Body of pancreas (tissue), 4 donors: ENCODE measurements around the gene PRKAA1. TPM values are rescaled to one million over a fixed set of nuclear protein-coding genes. Genes with fewer than 3 reads are reported as not detected.
"Not testable (repeated sequence)": the region's sequence is repeated elsewhere in the genome, so short reads cannot be mapped to it uniquely, and the experiment has no call there.

Experiments
- ATAC-seq: fragments of 150-250 bp; one replicate; pipeline ENCODE4 v1.9.1; 2016
- DNase-seq, 4 donors: peaks; one replicate each; pipeline ENCODE4 v3.0.0-alpha.2; 2019
- H3K27ac ChIP-seq, 4 donors: fragments of 200-600 bp; sonication (generic); 1 replicate in 3 of 4; 2 replicates in 1 of 4; pipeline versions ENCODE4 v1.5.1 to v1.6.1; 2016 to 2019; ENCODE audit warnings: mild to moderate bottlenecking in 1 of 4, mixed read lengths in 1 of 4, moderate library complexity in 1 of 4
- H3K27me3 ChIP-seq, 2 donors: fragments of 200-600 bp; sonication (generic); one replicate each; pipeline ENCODE4 v1.6.0; 2016; ENCODE audit warnings: mild to moderate bottlenecking in 1 of 2
- H3K36me3 ChIP-seq, 2 donors: fragments of 200-600 bp; sonication (generic); replicated peaks in 1 of 2; 2 replicates each; pipeline ENCODE4 v1.5.1; 2016; ENCODE audit warnings: low read depth in 2 of 2; ENCODE audit not compliant: insufficient read depth in 1 of 2
- H3K4me1 ChIP-seq: fragments of 200-600 bp; sonication (generic); one replicate; pipeline ENCODE4 v1.6.0; 2016
- H3K4me3 ChIP-seq, 2 donors: fragments of 200-600 bp; sonication (generic); 1 replicate in 1 of 2; 2 replicates in 1 of 2; pipeline ENCODE4 v1.5.1; 2016 to 2019
- H3K9me3 ChIP-seq, 3 donors: fragments of 200-600 bp; sonication (generic); 1 replicate in 2 of 3; 2 replicates in 1 of 3; pipeline ENCODE4 v1.5.1; 2016
- CTCF ChIP-seq, 7 experiments: fragments of 450-650 bp in 4 of 7; fragments of 200-600 bp in 3 of 7; sonication (generic) in 3 of 7; IDR thresholded peaks; one replicate each; pipeline ENCODE4 v1.5.1; 2016 to 2019; ENCODE audit warnings: antibody characterized with exemption in 7 of 7
- POLR2A ChIP-seq, 3 donors: fragments of 450-650 bp; IDR thresholded peaks; one replicate each; pipeline ENCODE4 v1.6.1; 2016; ENCODE audit warnings: antibody characterized with exemption in 3 of 3, mild to moderate bottlenecking in 2 of 3
- WGBS, 2 donors: methylation state at CpG; one replicate each; pipeline ENCODE4 v1.1.5; 2017; 5-methylcytosine and 5-hydroxymethylcytosine counted together
- intact Hi-C: fragments of 100-400 bp; cut with DNase I; formaldehyde crosslinking; loops from one replicate; pipeline ENCODE4 v1.15.1; 2023
- total RNA-seq, 2 donors: library from RNA; depleted of rRNA; stranded (reverse); fragments of >200 nt; gene quantifications; one replicate each; pipeline ENCODE4 v1.1.0, GENCODE V29; 2016

PRKAA1 gene
- total RNA-seq, 2 donors from 2014 or later, result 53.2 to 70.9 TPM

GRCh38 chr5:40733879-40734563 is 64.2 kb downstream of the PRKAA1 start:
- TF ChIP-seq POLR2A (IDR thresholded peaks at IDR 0.05) (peak in 2 of 3 donors; percentile 71 to 79), CTCF (IDR thresholded peaks at IDR 0.05) (peak in 2 of 7 experiments; percentile 10 to 22)
- 6 to 9% methylated on average over 3 of the region's 3 CpGs for WGBS, 2 donors
- no peak overlapping the region for H3K4me3 ChIP-seq
- ATAC-seq (peak; percentile 95), DNase-seq (peak; percentile 30 to 75 (median 46))
- intact Hi-C loops, result no loop called here
- H3K9me3 ChIP-seq, result no peaks in the 10 kb centered on the region
- peak overlapping the region; percentile 25 to 85 (median 75) for H3K27ac ChIP-seq
- H3K27me3 ChIP-seq, result no peaks in the 10 kb centered on the region
- H3K36me3 ChIP-seq, result no peaks in the 10 kb centered on the region
- peaks cover 44% of the 10 kb centered on the region for H3K4me1 ChIP-seq

- 48% methylated on average over 2 of the region's 2 CpGs for WGBS, 2 donors
- Histone ChIP-seq H3K4me1 (peaks cover 44% of the 10 kb centered on the region), H3K4me3 (no peak overlapping the region), H3K27ac (peak overlapping the region; percentile 20 to 85 (median 75)), H3K9me3 (no peaks in the 10 kb centered on the region), H3K27me3 (no peaks in the 10 kb centered on the region), H3K36me3 (no peaks in the 10 kb centered on the region)
- intact Hi-C loops, result no loop called here
- DNase-seq (no peak), ATAC-seq (no peak)
- TF ChIP-seq CTCF (IDR thresholded peaks at IDR 0.05), result no peak
- TF ChIP-seq POLR2A (IDR thresholded peaks at IDR 0.05), result no peak
These were observed 64.7 kb downstream of the PRKAA1 start for GRCh38 chr5:40733434-40733833.

- H3K4me3 ChIP-seq, H3K27me3 ChIP-seq, ATAC-seq, H3K36me3 ChIP-seq, intact Hi-C loops, H3K9me3 ChIP-seq, H3K27ac ChIP-seq, H3K4me1 ChIP-seq, DNase-seq: not testable (repeated sequence)
- 97% methylated on average over 11 to 19 of the region's 37 CpGs for WGBS, 2 donors
These were observed 75.7 kb downstream of the PRKAA1 start for GRCh38 chr5:40722497-40722911.

- DNase-seq (no peak), ATAC-seq (no peak)
- Histone ChIP-seq H3K4me1 (no peaks in the 10 kb centered on the region), H3K36me3 (no peaks in the 10 kb centered on the region), H3K4me3 (no peak overlapping the region), H3K27me3 (no peaks in the 10 kb centered on the region), H3K9me3 (no peaks in the 10 kb centered on the region), H3K27ac (no peak overlapping the region)
- TF ChIP-seq CTCF (IDR thresholded peaks at IDR 0.05) (no peak), POLR2A (IDR thresholded peaks at IDR 0.05) (no peak)
- intact Hi-C loops, result no loop called here
These were observed 78.1 kb downstream of the PRKAA1 start for GRCh38 chr5:40720069-40720468.

GRCh38 chr5:40717281-40717680 is 80.9 kb downstream of the PRKAA1 start:
- intact Hi-C loops, result no loop called here
- H3K4me1 ChIP-seq, result peaks cover 2% of the 10 kb centered on the region
- no peaks in the 10 kb centered on the region for H3K36me3 ChIP-seq
- no peak for DNase-seq
- H3K27ac ChIP-seq, result no peak overlapping the region
- no peak for TF ChIP-seq CTCF (IDR thresholded peaks at IDR 0.05)
- TF ChIP-seq POLR2A (IDR thresholded peaks at IDR 0.05), result no peak
- no peaks in the 10 kb centered on the region for H3K27me3 ChIP-seq
- no peak for ATAC-seq
- H3K9me3 ChIP-seq, result no peaks in the 10 kb centered on the region
- H3K4me3 ChIP-seq, result no peak overlapping the region
